Measurements from ENCODE around the gene PHACTR1. TPM values are rescaled to one million over a fixed set of nuclear protein-coding genes. Genes with fewer than 3 reads are reported as not detected.

The PHACTR1 gene
- polyA plus RNA-seq, 3 donors: 6.1 to 26.9 (median 7.6) TPM

GRCh38 chr6:13248584-13248985 lies 532.0 kb downstream of the PHACTR1 start:
- H3K4me1 Mint-ChIP-seq: peaks cover 21% of the 10 kb centered on the region
- H3K36me3 ChIP-seq (replicated peaks in 1 of 2; ENCODE audit: control insufficient read depth in 1 of 2, insufficient read depth in 2 of 2, low read length in 2 of 2): no peaks in the 10 kb centered on the region
- no peaks in the 10 kb centered on the region for H4K20me1 ChIP-seq (ENCODE audit: insufficient read depth, low read length)
- H3K9me3 ChIP-seq (replicated peaks in 1 of 2; ENCODE audit: control insufficient read depth in 1 of 2, insufficient read depth in 1 of 2, low read length in 2 of 2): peaks cover 0 to 6% of the 10 kb centered on the region in 2 donors
- H3K27me3 ChIP-seq (ENCODE audit: control insufficient read depth in 2 of 2, insufficient read depth in 2 of 2, low read length in 2 of 2): no peaks in the 10 kb centered on the region
- DNase-seq: no peak
- TF ChIP-seq, protein P1, sequence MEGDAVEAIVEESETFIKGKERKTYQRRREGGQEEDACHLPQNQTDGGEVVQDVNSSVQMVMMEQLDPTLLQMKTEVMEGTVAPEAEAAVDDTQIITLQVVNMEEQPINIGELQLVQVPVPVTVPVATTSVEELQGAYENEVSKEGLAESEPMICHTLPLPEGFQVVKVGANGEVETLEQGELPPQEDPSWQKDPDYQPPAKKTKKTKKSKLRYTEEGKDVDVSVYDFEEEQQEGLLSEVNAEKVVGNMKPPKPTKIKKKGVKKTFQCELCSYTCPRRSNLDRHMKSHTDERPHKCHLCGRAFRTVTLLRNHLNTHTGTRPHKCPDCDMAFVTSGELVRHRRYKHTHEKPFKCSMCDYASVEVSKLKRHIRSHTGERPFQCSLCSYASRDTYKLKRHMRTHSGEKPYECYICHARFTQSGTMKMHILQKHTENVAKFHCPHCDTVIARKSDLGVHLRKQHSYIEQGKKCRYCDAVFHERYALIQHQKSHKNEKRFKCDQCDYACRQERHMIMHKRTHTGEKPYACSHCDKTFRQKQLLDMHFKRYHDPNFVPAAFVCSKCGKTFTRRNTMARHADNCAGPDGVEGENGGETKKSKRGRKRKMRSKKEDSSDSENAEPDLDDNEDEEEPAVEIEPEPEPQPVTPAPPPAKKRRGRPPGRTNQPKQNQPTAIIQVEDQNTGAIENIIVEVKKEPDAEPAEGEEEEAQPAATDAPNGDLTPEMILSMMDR (IDR thresholded peaks at IDR 0.05): no peak
- H3K27me3 Mint-ChIP-seq (ENCODE audit: low read depth in 3 of 3): peaks cover 0 to 1% (median 0%) of the 10 kb centered on the region in 3 donors
- peaks cover 17 to 19% of the 10 kb centered on the region in 2 donors for H3K4me1 ChIP-seq (ENCODE audit: control insufficient read depth in 1 of 2, insufficient read depth in 2 of 2, low read length in 2 of 2)
- no peak overlapping the region for H3K4me3 ChIP-seq (replicated peaks in 1 of 3; ENCODE audit: low read depth in 2 of 3, low read length in 3 of 3)
- no peak overlapping the region for H2AFZ ChIP-seq (ENCODE audit: insufficient read depth, low read depth, low read length, poor library complexity, severe bottlenecking)
- H3K36me3 Mint-ChIP-seq: no peaks in the 10 kb centered on the region
- peak overlapping the region in 1 of 7 donors; percentile 52 for H3K27ac Mint-ChIP-seq
- no peak overlapping the region for H3K9ac ChIP-seq (ENCODE audit: insufficient read depth, low read length, poor library complexity, severe bottlenecking)
- H3K4me3 Mint-ChIP-seq: no peak overlapping the region
- no peak overlapping the region for H3K27ac ChIP-seq (ENCODE audit: low read depth in 1 of 2, low read length in 2 of 2)
- no peaks in the 10 kb centered on the region for H3K79me2 ChIP-seq (ENCODE audit: insufficient read depth, low read length)
- intact Hi-C loops (cut with micrococcal nuclease): no loop called here
- peaks cover 0 to 8% (median 5%) of the 10 kb centered on the region in 7 donors for H3K9me3 Mint-ChIP-seq
- no peak overlapping the region for H3K4me2 ChIP-seq (replicated peaks; ENCODE audit: extremely low read depth, low read length, poor library complexity, severe bottlenecking)
- 96% methylated on average over 4 of the region's 8 CpGs for WGBS (ENCODE audit: insufficient coverage)

- H3K9ac ChIP-seq (ENCODE audit: insufficient read depth, low read length, poor library complexity, severe bottlenecking): no peak overlapping the region
- peaks cover 0 to 4% (median 1%) of the 10 kb centered on the region in 7 donors for H3K9me3 Mint-ChIP-seq
- H3K27me3 ChIP-seq (ENCODE audit: control insufficient read depth in 2 of 2, insufficient read depth in 2 of 2, low read length in 2 of 2): no peaks in the 10 kb centered on the region
- no peaks in the 10 kb centered on the region for H3K36me3 Mint-ChIP-seq
- H3K79me2 ChIP-seq (ENCODE audit: insufficient read depth, low read length): no peaks in the 10 kb centered on the region
- H2AFZ ChIP-seq (ENCODE audit: insufficient read depth, low read depth, low read length, poor library complexity, severe bottlenecking): no peak overlapping the region
- 100% methylated on average over 3 of the region's 8 CpGs for WGBS (ENCODE audit: insufficient coverage)
- H3K27ac Mint-ChIP-seq: peak overlapping the region in 1 of 7 donors; percentile 52
- no peak overlapping the region for H3K4me3 ChIP-seq (replicated peaks in 1 of 3; ENCODE audit: low read depth in 2 of 3, low read length in 3 of 3)
- intact Hi-C loops (cut with micrococcal nuclease): no loop called here
- H3K4me2 ChIP-seq (replicated peaks; ENCODE audit: extremely low read depth, low read length, poor library complexity, severe bottlenecking): no peak overlapping the region
- H3K9me3 ChIP-seq (replicated peaks in 1 of 2; ENCODE audit: control insufficient read depth in 1 of 2, insufficient read depth in 1 of 2, low read length in 2 of 2): peaks cover 0 to 4% of the 10 kb centered on the region in 2 donors
- peaks cover 0 to 1% (median 0%) of the 10 kb centered on the region in 3 donors for H3K27me3 Mint-ChIP-seq (ENCODE audit: low read depth in 3 of 3)
- H3K4me3 Mint-ChIP-seq: no peak overlapping the region
- DNase-seq: no peak
- peaks cover 23% of the 10 kb centered on the region for H3K4me1 Mint-ChIP-seq
- H3K4me1 ChIP-seq (ENCODE audit: control insufficient read depth in 1 of 2, insufficient read depth in 2 of 2, low read length in 2 of 2): peaks cover 21 to 23% of the 10 kb centered on the region in 2 donors
- no peaks in the 10 kb centered on the region for H4K20me1 ChIP-seq (ENCODE audit: insufficient read depth, low read length)
- TF ChIP-seq, protein P1 (IDR thresholded peaks at IDR 0.05): no peak
- no peaks in the 10 kb centered on the region for H3K36me3 ChIP-seq (replicated peaks in 1 of 2; ENCODE audit: control insufficient read depth in 1 of 2, insufficient read depth in 2 of 2, low read length in 2 of 2)
- no peak overlapping the region for H3K27ac ChIP-seq (ENCODE audit: low read depth in 1 of 2, low read length in 2 of 2)
Observed at GRCh38 chr6:13248994-13249393, 532.4 kb downstream of the PHACTR1 start.

All from CD14-positive monocyte (primary cell).